Measurements from ENCODE around the gene SLC26A9. TPM values are rescaled to one million over a fixed set of nuclear protein-coding genes. Genes with fewer than 3 reads are reported as not detected.

Gene SLC26A9
- total and polyA plus RNA-seq, 2 experiments from 2014 or later, result not detected

DNA sequence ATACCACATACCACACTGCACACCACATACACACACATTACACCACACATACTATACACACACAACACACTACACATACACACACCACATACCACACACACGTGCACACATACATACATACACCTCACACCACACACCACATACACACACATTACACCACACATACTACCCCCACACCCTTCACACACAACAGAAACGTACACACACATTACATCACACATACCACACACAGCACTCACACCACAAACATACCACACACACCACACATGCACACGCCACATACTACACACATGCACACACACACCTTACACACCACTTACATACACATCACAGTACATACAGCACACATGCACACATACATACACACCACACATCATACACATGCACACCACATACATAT is 31.5 kb upstream of the SLC26A9 start:
- Histone ChIP-seq H4K20me1 (replicated peaks; ENCODE audit: insufficient read depth) (no peaks in the 10 kb centered on the region), H3K27ac (ENCODE audit: low read depth) (no peak overlapping the region), H3K9me2 (ENCODE audit: insufficient read depth) (no peaks in the 10 kb centered on the region), H3K4me2 (no peak overlapping the region), H3K4me1 (ENCODE audit: insufficient read depth) (no peaks in the 10 kb centered on the region), H2AFZ (no peak overlapping the region), H3K36me3 (ENCODE audit: insufficient read depth) (no peaks in the 10 kb centered on the region), H3K4me3 (no peak overlapping the region), H3K79me2 (replicated peaks; ENCODE audit: insufficient read depth) (no peaks in the 10 kb centered on the region), H3K27me3 (ENCODE audit: insufficient read depth) (no peaks in the 10 kb centered on the region), H3F3A (replicated peaks; ENCODE audit: low read depth) (peaks cover 10% of the 10 kb centered on the region; the same call in 1 of the 2 replicates)
- Mint-ChIP-seq H3K9me3 (peaks cover 7% of the 10 kb centered on the region; the same call in 2 of the 3 replicates), H3K36me3 (ENCODE audit: low read depth) (no peaks in the 10 kb centered on the region; the same call in 2 of the 3 replicates), H3K27me3 (ENCODE audit: insufficient read depth, low read depth, poor library complexity) (peaks cover 9% of the 10 kb centered on the region), H3K4me1 (peaks cover 2% of the 10 kb centered on the region; the same call in 2 of the 3 replicates), H3K4me3 (no peak overlapping the region), H3K27ac (no peak overlapping the region)
- no peak for ATAC-seq
- no peak for TF ChIP-seq POLR2AphosphoS5 (IDR thresholded peaks at IDR 0.05; ENCODE audit: low read depth)
- no peak for TF ChIP-seq EZH2phosphoT487 (IDR thresholded peaks at IDR 0.05; ENCODE audit: unreplicated experiment)
- TF ChIP-seq, protein P1, sequence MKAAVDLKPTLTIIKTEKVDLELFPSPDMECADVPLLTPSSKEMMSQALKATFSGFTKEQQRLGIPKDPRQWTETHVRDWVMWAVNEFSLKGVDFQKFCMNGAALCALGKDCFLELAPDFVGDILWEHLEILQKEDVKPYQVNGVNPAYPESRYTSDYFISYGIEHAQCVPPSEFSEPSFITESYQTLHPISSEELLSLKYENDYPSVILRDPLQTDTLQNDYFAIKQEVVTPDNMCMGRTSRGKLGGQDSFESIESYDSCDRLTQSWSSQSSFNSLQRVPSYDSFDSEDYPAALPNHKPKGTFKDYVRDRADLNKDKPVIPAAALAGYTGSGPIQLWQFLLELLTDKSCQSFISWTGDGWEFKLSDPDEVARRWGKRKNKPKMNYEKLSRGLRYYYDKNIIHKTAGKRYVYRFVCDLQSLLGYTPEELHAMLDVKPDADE (IDR thresholded peaks at IDR 0.05), result no peak
- TF ChIP-seq REST (IDR thresholded peaks at IDR 0.05; ENCODE audit: unreplicated experiment), result no peak
- TF ChIP-seq EZH2 (IDR thresholded peaks at IDR 0.05; ENCODE audit: low read depth, unreplicated experiment), result no peak
- no peak for TF ChIP-seq NANOG (IDR thresholded peaks at IDR 0.05; ENCODE audit: borderline replicate concordance)
- TF ChIP-seq, protein P2, sequence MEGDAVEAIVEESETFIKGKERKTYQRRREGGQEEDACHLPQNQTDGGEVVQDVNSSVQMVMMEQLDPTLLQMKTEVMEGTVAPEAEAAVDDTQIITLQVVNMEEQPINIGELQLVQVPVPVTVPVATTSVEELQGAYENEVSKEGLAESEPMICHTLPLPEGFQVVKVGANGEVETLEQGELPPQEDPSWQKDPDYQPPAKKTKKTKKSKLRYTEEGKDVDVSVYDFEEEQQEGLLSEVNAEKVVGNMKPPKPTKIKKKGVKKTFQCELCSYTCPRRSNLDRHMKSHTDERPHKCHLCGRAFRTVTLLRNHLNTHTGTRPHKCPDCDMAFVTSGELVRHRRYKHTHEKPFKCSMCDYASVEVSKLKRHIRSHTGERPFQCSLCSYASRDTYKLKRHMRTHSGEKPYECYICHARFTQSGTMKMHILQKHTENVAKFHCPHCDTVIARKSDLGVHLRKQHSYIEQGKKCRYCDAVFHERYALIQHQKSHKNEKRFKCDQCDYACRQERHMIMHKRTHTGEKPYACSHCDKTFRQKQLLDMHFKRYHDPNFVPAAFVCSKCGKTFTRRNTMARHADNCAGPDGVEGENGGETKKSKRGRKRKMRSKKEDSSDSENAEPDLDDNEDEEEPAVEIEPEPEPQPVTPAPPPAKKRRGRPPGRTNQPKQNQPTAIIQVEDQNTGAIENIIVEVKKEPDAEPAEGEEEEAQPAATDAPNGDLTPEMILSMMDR (conservative IDR thresholded peaks at IDR 0.05; ENCODE audit: low read depth in 2 of 2), result no peak
- no peak for TF ChIP-seq ZNF114 (CRISPR knock-in tag; IDR thresholded peaks at IDR 0.05)
- TF ChIP-seq STAT1 (IDR thresholded peaks at IDR 0.05; ENCODE audit: unreplicated experiment), result no peak
- no peak for TF ChIP-seq ZNF462 (CRISPR knock-in tag; IDR thresholded peaks at IDR 0.05)
- TF ChIP-seq JUNB (IDR thresholded peaks at IDR 0.05; ENCODE audit: unreplicated experiment), result no peak
- TF ChIP-seq CREB1 (CRISPR knock-in tag; IDR thresholded peaks at IDR 0.05; ENCODE audit: low read depth), result no peak
- TF ChIP-seq ZNF331 (CRISPR knock-in tag; IDR thresholded peaks at IDR 0.05; ENCODE audit: low read depth), result no peak
- DNase-seq (ENCODE audit: low spot score), result no peak

Measured in GM23338 (cell line).